HG03558 (cell line): ENCODE results near the gene RPL31.

Experiments
- ATAC-seq: cut with Tn5 transposase; IDR thresholded peaks from one replicate; pipeline ENCODE4 v1.9.1; 2021; ENCODE audit warnings: moderate number of reproducible peaks; ENCODE audit not compliant: unreplicated experiment; ENCODE audit errors: extremely low read depth

The RPL31 gene

GRCh38 chr2:100974712-100975520 lies 27.2 kb upstream of the RPL31 start:
- no peak for ATAC-seq

GRCh38 chr2:100975521-100975785 lies 26.6 kb upstream of the RPL31 start:
- ATAC-seq: no peak

- no peak for ATAC-seq
Observed at GRCh38 chr2:100976061-100976460, 26.0 kb upstream of the RPL31 start.

- ATAC-seq: peak; percentile 61
Observed at GRCh38 chr2:100976645-100977391, 25.3 kb upstream of the RPL31 start.

GRCh38 chr2:100977511-100977910 lies 24.6 kb upstream of the RPL31 start:
- ATAC-seq: no peak

GRCh38 chr2:100978582-100979191 lies 23.4 kb upstream of the RPL31 start:
- no peak for ATAC-seq

GRCh38 chr2:100980046-100980445 lies 22.0 kb upstream of the RPL31 start:
- no peak for ATAC-seq

GRCh38 chr2:100981011-100981410 lies 21.1 kb upstream of the RPL31 start:
- ATAC-seq: no peak

DNA sequence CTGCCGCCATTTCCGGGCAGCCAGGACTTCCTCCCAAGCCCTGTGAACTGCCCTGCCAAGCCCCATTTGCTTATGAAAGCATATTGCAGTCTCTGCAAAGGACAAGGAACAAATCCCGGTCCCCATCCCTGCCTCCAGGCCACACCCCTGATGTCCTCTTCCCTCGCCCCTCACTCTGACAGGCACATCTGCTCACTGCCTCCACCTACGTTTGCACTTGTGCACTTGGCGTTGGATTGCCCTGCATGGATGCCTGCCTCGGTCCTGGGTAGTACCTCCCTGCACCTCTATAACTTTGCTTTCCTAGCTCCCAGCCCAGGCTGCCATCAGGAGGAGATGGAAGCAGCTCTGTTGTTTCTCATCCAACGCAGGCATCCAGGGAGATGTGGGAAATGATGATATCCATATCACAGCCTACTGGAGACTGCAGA lies 19.6 kb upstream of the RPL31 start:
- no peak for ATAC-seq

GRCh38 chr2:100983201-100983600 lies 18.9 kb upstream of the RPL31 start:
- no peak for ATAC-seq

- ATAC-seq: no peak
Observed at GRCh38 chr2:100983684-100984310, 18.3 kb upstream of the RPL31 start.

DNA sequence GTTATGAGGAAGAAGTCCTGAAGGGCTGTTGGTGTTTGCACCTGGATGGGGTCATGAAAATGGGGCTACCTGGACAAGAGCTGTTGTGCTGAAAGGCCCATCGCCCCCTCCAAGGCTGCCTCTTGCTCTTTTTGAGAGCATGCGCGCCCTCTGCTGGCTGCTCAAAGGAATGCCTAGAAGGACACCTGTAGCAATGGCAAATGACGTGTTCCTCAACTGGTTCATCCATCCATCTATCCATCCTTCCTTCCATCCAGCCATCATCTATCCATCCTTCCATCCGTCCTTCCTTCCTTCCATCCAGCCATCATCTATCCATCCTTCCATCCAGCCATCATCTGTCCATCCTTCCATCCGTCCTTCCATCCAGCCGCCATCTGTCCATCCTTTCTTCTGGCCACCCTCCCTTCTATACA lies 17.2 kb upstream of the RPL31 start:
- ATAC-seq: no peak

DNA sequence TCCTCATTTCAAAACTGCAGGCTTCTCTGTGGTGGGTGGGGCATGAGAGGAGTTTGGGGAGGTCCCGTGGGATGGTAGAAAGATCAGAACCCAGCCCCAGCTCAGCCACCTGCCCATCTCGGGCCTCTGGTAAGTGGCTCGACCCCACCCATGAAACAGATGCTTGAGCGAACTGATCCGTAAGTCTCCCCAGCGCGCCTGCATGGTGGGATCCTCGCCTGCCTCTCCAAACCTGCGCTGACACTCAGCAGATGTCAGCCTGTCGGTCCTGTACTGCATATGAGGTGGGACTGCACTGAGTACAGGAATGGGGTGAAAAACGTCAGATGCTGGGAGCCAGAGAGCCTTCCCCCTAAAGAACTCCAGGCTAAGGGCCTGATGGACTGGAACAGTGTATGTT lies 15.9 kb upstream of the RPL31 start:
- ATAC-seq: no peak

- ATAC-seq: no peak
Observed at GRCh38 chr2:100987536-100987935, 14.6 kb upstream of the RPL31 start.

GRCh38 chr2:100987974-100988373 lies 14.1 kb upstream of the RPL31 start:
- no peak for ATAC-seq

DNA sequence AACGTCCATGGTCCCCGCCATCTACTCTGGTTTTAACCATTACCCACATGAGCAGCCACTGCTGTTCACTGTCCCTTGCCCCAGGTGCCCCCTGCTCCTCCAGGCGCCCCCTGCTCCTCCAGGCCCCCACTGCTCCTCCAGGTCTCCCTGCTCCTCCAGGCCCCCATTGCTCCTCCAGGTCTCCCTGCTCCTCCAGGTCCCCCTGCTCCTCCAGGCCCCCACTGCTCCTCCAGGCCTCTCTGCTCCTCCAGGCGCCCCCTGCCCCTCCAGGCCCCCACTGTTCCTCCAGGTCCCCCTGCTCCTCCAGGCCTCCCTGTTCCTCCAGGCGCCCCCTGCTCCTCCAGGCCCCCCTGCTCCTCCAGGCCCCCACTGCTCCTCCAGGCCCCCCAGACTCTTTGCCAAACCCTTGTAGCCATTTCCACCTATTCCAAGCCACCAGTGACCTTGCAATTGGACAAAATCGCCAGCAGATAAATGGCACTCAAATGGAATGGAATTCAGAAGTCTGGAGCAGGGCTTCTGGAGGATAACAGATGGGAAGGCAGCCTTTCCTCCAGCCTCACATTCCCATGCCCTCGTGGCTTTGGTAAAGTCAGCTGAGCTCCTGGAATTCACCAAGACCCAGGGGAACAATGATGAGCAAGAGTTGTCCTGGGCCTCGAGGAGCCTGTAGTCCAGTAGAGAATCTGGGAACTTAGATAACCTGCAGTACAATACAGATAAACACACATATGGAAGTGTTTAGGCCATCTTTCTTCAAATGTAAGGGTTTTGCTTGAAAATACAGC lies 13.3 kb upstream of the RPL31 start:
- ATAC-seq: no peak

GRCh38 chr2:100989666-100990065 lies 12.4 kb upstream of the RPL31 start:
- no peak for ATAC-seq

DNA sequence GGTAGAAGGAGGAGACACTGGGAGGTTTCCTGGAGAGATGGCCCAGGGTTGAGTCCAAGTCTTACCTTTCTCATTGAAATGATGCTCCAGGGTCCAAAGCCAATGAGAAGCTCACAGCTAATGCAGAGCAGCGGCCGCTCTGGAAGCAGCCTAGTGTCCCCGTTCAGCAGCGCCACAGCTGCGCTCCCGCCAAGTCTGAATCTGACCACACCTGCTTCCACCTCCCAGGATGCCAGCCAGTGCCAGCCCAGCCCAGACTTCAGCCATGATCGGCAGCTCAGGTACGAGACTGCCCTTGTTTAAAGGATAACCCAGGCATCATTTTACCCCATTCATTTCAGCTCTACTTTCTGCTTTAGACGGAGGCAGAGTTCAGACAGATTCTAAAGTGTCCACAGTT lies 11.9 kb upstream of the RPL31 start:
- no peak for ATAC-seq

DNA sequence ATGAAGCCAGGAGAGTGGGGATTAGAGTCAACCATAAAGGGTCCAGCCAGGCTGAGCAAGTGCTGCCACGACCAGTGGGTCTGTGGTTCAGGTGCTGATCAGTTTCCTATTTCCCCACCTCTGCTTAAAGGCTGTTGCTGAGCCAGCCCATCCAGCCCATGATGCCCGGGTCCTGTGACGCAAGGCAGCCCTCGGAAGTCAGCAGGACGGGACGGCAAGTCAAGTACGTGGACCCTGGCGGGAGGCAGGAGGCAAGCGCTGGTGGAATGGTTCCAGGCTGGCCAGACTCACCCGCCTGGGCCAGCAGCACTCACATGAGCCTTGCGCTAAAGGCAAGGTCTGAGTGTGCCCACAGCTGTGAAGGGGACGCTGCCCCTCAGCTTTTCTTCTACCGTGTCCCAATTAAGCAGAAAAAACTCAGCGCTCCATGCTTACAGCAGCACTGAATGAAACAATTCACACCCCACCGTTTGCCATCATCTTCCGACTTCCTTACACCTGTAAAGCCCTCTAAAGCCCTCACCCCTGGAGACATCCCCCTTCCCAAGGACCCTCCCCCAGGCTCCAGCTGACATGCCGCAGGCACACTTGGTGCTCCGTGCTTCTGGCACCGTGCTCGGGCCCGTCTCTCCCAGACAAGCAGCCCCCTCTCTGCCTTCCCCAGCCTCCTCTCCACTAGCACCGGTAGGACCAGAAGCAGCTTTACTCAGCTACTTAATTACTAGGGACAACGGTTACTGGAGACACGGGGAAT lies 11.3 kb upstream of the RPL31 start:
- ATAC-seq: no peak

DNA sequence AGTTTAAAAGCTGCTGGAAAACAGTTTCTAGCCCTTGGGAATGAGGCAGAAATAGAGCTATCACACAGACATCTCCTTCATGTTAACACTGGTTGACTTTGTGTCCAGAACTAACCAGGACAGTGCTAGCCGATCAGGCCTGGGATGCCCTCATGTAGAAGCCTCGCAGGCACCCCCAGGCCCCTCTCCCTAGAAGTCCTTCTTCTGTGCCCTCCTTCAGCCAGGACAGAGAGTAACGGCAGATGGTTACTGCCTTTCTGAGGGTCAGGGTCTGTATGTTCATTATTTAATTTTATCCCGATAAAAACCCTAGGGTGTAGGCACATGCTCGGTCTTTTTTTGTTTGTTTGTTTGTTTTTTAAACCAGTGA lies 10.7 kb upstream of the RPL31 start:
- ATAC-seq: no peak
